GM12878 (cell line): ENCODE measurements around the gene MPRIP. TPM values are rescaled to one million over a fixed set of nuclear protein-coding genes. Genes with fewer than 3 reads are reported as not detected.

ENCODE experiments used
- ATAC-seq: fragments of 200-7000 bp; cut with Tn5 transposase; 3 replicates; pipeline ENCODE4 v1.9.1; 2020; ENCODE audit warnings: mild to moderate bottlenecking, moderate library complexity
- BruUV-seq: library from RNA; stranded (reverse); fragments of 400-500 nt; replicated peaks from 2 replicates; lab custom pipeline; 2021; lab: Mats Ljungman, UMichigan
- CTCF ChIA-PET: fragments of 300-600 bp; sonication (Branson Sonifier 250); formaldehyde crosslinking; extraction: SDS; loops from one replicate; lab custom pipeline; 2021; ENCODE audit warnings: inconsistent platforms; lab: Yijun Ruan, JAX
- POLR2A ChIA-PET: fragments of 350-600 bp; formaldehyde crosslinking; extraction: SDS; loops from one replicate; lab custom pipeline; 2021; ENCODE audit warnings: inconsistent platforms; lab: Charles Lee
- RAD21 ChIA-PET: fragments of 300-600 bp; sonication (Branson Sonifier 250); formaldehyde crosslinking; loops from one replicate; lab custom pipeline; 2023; ENCODE audit warnings: antibody characterized with exemption; ENCODE audit not compliant: unreplicated experiment; lab: Charles Lee
- SMC1A ChIA-PET: fragments of 300-600 bp; sonication (Branson Sonifier 250); formaldehyde crosslinking; loops from one replicate; lab custom pipeline; 2023; ENCODE audit not compliant: unreplicated experiment, uncharacterized antibody; lab: Charles Lee
- DNase-seq: peaks from one replicate; pipeline ENCODE4 v3.0.0-alpha.2; 2011; ENCODE audit warnings: low read depth, low spot score
- FAIRE-seq: peaks from 3 replicates; lab custom pipeline; 2011; peaks lifted over from hg19 to GRCh38; lab: Jason Lieb, UNC
- H2AFZ ChIP-seq: 2 replicates; pipeline ENCODE4 v1.6.0; 2011; ENCODE audit warnings: low read depth, low read length, control low read depth; ENCODE audit not compliant: control insufficient read depth
- H3K27ac ChIP-seq: 2 replicates; pipeline ENCODE4 v1.5.1; 2011; ENCODE audit warnings: control low read depth; ENCODE audit not compliant: control insufficient read depth, insufficient read depth
- H3K27me3 ChIP-seq, 2 experiments: replicated peaks in 1 of 2; 2 replicates each; pipeline versions ENCODE4 v1.6.0 to v1.6.1; 2011; ENCODE audit warnings: low read length in 1 of 2; ENCODE audit not compliant: control insufficient read depth in 2 of 2, insufficient read depth in 2 of 2
- H3K36me3 ChIP-seq, 2 experiments: 2 replicates each; pipeline ENCODE4 v1.5.1; 2011; ENCODE audit warnings: low read length in 1 of 2; ENCODE audit not compliant: control insufficient read depth in 2 of 2, insufficient read depth in 2 of 2
- H3K4me1 ChIP-seq: 2 replicates; pipeline ENCODE4 v1.6.1; 2011; ENCODE audit warnings: mild to moderate bottlenecking, low read length, moderate library complexity, mixed read lengths; ENCODE audit not compliant: control insufficient read depth, insufficient read depth
- H3K4me2 ChIP-seq: 2 replicates; pipeline ENCODE4 v1.6.0; 2011; ENCODE audit warnings: control low read depth; ENCODE audit not compliant: control insufficient read depth, insufficient read depth
- H3K4me3 ChIP-seq: fragments of 200-600 bp; sonication (generic); 2 replicates; pipeline ENCODE4 v1.5.1; 2016
- H3K79me2 ChIP-seq: 2 replicates; pipeline ENCODE4 v1.6.0; 2011; ENCODE audit warnings: low read length; ENCODE audit not compliant: control insufficient read depth, insufficient read depth
- H3K9ac ChIP-seq: 2 replicates; pipeline ENCODE4 v1.8.0; 2011; ENCODE audit warnings: low read length, control low read depth, mixed read lengths; ENCODE audit not compliant: control insufficient read depth, insufficient read depth
- H3K9me3 ChIP-seq: replicated peaks from 3 replicates; pipeline ENCODE4 v1.5.1; 2011; ENCODE audit warnings: mild to moderate bottlenecking, low read length; ENCODE audit not compliant: control insufficient read depth, insufficient read depth
- H4K20me1 ChIP-seq: 2 replicates; pipeline ENCODE4 v1.6.0; 2011; ENCODE audit not compliant: control insufficient read depth, insufficient read depth
- BACH1 ChIP-seq: fragments of 450-650 bp; IDR thresholded peaks from 2 replicates; pipeline ENCODE4 v1.6.1; 2017; ENCODE audit warnings: mild to moderate bottlenecking, borderline replicate concordance
- ETV6 ChIP-seq, 2 experiments: fragments of 450-650 bp in 1 of 2; IDR thresholded peaks in 1 of 2; conservative IDR thresholded peaks in 1 of 2; 2 replicates each; pipeline ENCODE4 v1.6.1; 2014; ENCODE audit warnings: antibody characterized with exemption in 1 of 2, borderline replicate concordance in 1 of 2, low read depth in 1 of 2, mild to moderate bottlenecking in 1 of 2, moderate library complexity in 1 of 2
- KDM1A ChIP-seq: fragments of 200-600 bp; sonication (generic); IDR thresholded peaks from 2 replicates; pipeline ENCODE4 v1.6.1; 2016; ENCODE audit warnings: borderline replicate concordance
- MEF2A ChIP-seq: IDR thresholded peaks from 2 replicates; pipeline ENCODE4 v1.6.1; 2011; ENCODE audit warnings: low read depth, mild to moderate bottlenecking, low read length, moderate library complexity; ENCODE audit not compliant: insufficient read depth
- MXI1 ChIP-seq: fragments of 150-350 bp; IDR thresholded peaks from 2 replicates; pipeline ENCODE4 v1.6.1; 2011; ENCODE audit warnings: low read depth, mild to moderate bottlenecking, inconsistent platforms, low read length, improper control_type of control experiment
- NFYA ChIP-seq: IDR thresholded peaks from 2 replicates; pipeline ENCODE4 v1.6.1; 2011; ENCODE audit warnings: low read depth, mild to moderate bottlenecking, low read length, improper control_type of control experiment, borderline replicate concordance
- RAD51 ChIP-seq: fragments of 450-650 bp; IDR thresholded peaks from 2 replicates; pipeline ENCODE4 v1.6.1; 2016; ENCODE audit warnings: moderate library complexity, mild to moderate bottlenecking, inconsistent platforms
- RB1 ChIP-seq: fragments of 450-650 bp; formaldehyde crosslinking; IDR thresholded peaks from 2 replicates; pipeline ENCODE4 v1.6.1; 2017; ENCODE audit warnings: mild to moderate bottlenecking, borderline replicate concordance
- ZNF207 ChIP-seq: fragments of 450-650 bp; IDR thresholded peaks from 2 replicates; pipeline ENCODE4 v1.6.1; 2014; ENCODE audit warnings: antibody characterized with exemption, mild to moderate bottlenecking, borderline replicate concordance
- WGBS: methylation state at CpG from one replicate; pipeline ENCODE4 v1.1.6; 2016; ENCODE audit warnings: low lambda C conversion rate; ENCODE audit not compliant: insufficient replicate concordance, insufficient coverage; ENCODE audit errors: missing lambda C conversion rate; 5-methylcytosine and 5-hydroxymethylcytosine counted together
- in situ Hi-C: fragments of 300-500 bp; cut with MboI; formaldehyde crosslinking; loops from 9 replicates; pipeline ENCODE4 v1.14.3; 2018; ENCODE audit warnings: mixed read lengths
- intact Hi-C: fragments of 100-400 bp; cut with micrococcal nuclease; formaldehyde crosslinking; loops from one replicate; pipeline ENCODE4 v1.14.2; 2022; ENCODE audit not compliant: unreplicated experiment
- polyA plus RNA-seq, 11 experiments: library from polyadenylated mRNA; depleted of rRNA in 4 of 11; unstranded in 6 of 11; stranded (reverse) in 5 of 11; fragments of >200 nt; fragmentation: Nextera tagmentation in 4 of 11; fragmentation: Illumina TruSeq in 1 of 11; extraction: Ambion mirVana in 4 of 11; extraction: Trizol in 1 of 11; gene quantifications; 1 replicate in 1 of 11; 2 replicates in 10 of 11; pipeline versions ENCODE4 v1.2.1 to v1.2.3, GENCODE V29; 2011 to 2016; ENCODE audit warnings: inconsistent platforms in 2 of 11, missing spikeins in 2 of 11, low read depth in 1 of 11
- total RNA-seq, 4 experiments: library from RNA; depleted of rRNA in 3 of 4; stranded (reverse); fragments of >200 nt in 3 of 4; fragmentation: Illumina TruSeq in 1 of 4; extraction: Trizol in 1 of 4; gene quantifications; 2 replicates each; pipeline versions ENCODE4 v1.2.1 to v1.2.3, GENCODE V29; 2013 to 2021
- TF ChIP-seq, protein P1 (sequence below), 3 experiments: IDR thresholded peaks in 2 of 3; conservative IDR thresholded peaks in 1 of 3; 2 replicates each; pipeline ENCODE4 v1.5.1; 2011; ENCODE audit warnings: low read depth in 3 of 3, low read length in 3 of 3, mild to moderate bottlenecking in 3 of 3, control low read depth in 2 of 3, moderate library complexity in 2 of 3, inconsistent platforms in 1 of 3, mixed read lengths in 1 of 3; ENCODE audit not compliant: control insufficient read depth in 2 of 3, insufficient read depth in 1 of 3; ENCODE audit errors: extremely low read depth in 1 of 3
- TF ChIP-seq, protein P2 (sequence below): IDR thresholded peaks from 2 replicates; pipeline ENCODE4 v1.6.1; 2012; ENCODE audit warnings: mild to moderate bottlenecking, low read depth, low read length

MPRIP gene
- total and polyA plus RNA-seq, 10 of the 15 experiments (the other 5 are each of a cell fraction or from before 2014, with no cell fraction given) = 16.5 to 168 (median 71.7) TPM

DNA sequence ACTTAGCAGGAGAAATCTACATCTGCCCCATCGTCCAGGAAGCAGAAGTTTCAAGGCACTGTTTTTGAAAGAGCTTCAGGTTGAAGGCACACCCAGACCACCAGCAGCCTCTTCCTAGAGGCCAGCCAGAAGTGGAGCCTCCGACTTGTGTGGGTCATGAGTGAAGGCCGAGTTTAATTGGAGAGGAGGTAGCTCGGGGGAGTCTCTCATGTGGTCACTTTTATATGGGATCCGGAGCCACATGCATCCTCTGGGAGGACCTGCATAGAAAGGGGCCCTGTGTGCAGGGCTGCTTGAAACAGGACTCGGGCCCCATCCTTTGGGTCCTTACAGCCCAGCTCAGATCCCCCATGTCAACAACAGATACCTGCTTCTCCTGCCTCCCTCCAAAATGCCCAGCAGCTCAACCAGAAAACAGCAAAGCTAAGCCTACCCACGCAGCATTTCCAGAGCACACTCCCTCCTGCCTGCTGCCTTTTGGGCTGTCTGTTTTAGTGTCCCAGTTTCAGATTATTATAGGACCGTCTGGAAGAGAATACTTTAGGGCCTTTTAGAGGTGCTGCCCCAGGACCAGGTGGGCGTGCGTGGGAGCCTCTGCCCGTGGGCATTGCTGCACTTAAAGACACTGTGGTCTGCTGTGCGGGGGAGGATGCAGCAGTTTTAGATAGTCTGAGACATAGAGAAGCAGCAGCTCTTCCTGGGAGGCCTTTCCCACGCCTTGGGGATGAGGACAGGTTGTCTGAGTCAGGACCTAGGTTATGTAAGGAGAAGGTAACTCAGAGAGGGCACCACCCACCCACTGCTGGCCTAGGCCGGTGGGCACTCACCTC lies 29.5 kb downstream of the MPRIP start:
- Histone ChIP-seq H3K4me1 (no peaks in the 10 kb centered on the region), H3K79me2 (peaks cover 20% of the 10 kb centered on the region), H3K36me3 (peaks cover 3 to 15% of the 10 kb centered on the region in 2 experiments; a peak in 3 of 4 replicates), H3K27me3 (no peaks in the 10 kb centered on the region), H3K9ac (no peak overlapping the region), H2AFZ (no peak overlapping the region), H3K27ac (no peak overlapping the region), H3K4me3 (no peak overlapping the region), H3K9me3 (no peaks in the 10 kb centered on the region; the same call in 2 of the 3 replicates), H3K4me2 (no peak overlapping the region), H4K20me1 (peaks cover 3% of the 10 kb centered on the region; the same call in 1 of the 2 replicates)
- WGBS = 61% methylated on average over 14 of the region's 14 CpGs
- no TSS peak for BruUV-seq
- DNase-seq (no peak), FAIRE-seq (no peak), ATAC-seq (no peak)
- in situ Hi-C loops (no loop called here), intact Hi-C loops (no loop called here)
- SMC1A ChIA-PET = no interaction called here
- RAD21 ChIA-PET = no interaction called here
- TF ChIP-seq MEF2A = no peak
- TF ChIP-seq RB1 = no peak
- TF ChIP-seq, protein P1, sequence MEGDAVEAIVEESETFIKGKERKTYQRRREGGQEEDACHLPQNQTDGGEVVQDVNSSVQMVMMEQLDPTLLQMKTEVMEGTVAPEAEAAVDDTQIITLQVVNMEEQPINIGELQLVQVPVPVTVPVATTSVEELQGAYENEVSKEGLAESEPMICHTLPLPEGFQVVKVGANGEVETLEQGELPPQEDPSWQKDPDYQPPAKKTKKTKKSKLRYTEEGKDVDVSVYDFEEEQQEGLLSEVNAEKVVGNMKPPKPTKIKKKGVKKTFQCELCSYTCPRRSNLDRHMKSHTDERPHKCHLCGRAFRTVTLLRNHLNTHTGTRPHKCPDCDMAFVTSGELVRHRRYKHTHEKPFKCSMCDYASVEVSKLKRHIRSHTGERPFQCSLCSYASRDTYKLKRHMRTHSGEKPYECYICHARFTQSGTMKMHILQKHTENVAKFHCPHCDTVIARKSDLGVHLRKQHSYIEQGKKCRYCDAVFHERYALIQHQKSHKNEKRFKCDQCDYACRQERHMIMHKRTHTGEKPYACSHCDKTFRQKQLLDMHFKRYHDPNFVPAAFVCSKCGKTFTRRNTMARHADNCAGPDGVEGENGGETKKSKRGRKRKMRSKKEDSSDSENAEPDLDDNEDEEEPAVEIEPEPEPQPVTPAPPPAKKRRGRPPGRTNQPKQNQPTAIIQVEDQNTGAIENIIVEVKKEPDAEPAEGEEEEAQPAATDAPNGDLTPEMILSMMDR (IDR thresholded peaks at IDR 0.05 in 2 of 3, conservative IDR thresholded peaks at IDR 0.05 in 1 of 3; ENCODE audit: control insufficient read depth in 2 of 3, extremely low read depth in 1 of 3, insufficient read depth in 1 of 3, low read depth in 3 of 3, low read length in 3 of 3) = no peak
- TF ChIP-seq BACH1 = no peak
- TF ChIP-seq MXI1 = no peak
- TF ChIP-seq KDM1A = no peak
- TF ChIP-seq ZNF207 = no peak
- TF ChIP-seq RAD51 = no peak
- TF ChIP-seq NFYA = no peak
- TF ChIP-seq, protein P2, sequence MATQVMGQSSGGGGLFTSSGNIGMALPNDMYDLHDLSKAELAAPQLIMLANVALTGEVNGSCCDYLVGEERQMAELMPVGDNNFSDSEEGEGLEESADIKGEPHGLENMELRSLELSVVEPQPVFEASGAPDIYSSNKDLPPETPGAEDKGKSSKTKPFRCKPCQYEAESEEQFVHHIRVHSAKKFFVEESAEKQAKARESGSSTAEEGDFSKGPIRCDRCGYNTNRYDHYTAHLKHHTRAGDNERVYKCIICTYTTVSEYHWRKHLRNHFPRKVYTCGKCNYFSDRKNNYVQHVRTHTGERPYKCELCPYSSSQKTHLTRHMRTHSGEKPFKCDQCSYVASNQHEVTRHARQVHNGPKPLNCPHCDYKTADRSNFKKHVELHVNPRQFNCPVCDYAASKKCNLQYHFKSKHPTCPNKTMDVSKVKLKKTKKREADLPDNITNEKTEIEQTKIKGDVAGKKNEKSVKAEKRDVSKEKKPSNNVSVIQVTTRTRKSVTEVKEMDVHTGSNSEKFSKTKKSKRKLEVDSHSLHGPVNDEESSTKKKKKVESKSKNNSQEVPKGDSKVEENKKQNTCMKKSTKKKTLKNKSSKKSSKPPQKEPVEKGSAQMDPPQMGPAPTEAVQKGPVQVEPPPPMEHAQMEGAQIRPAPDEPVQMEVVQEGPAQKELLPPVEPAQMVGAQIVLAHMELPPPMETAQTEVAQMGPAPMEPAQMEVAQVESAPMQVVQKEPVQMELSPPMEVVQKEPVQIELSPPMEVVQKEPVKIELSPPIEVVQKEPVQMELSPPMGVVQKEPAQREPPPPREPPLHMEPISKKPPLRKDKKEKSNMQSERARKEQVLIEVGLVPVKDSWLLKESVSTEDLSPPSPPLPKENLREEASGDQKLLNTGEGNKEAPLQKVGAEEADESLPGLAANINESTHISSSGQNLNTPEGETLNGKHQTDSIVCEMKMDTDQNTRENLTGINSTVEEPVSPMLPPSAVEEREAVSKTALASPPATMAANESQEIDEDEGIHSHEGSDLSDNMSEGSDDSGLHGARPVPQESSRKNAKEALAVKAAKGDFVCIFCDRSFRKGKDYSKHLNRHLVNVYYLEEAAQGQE = no peak
- TF ChIP-seq ETV6 (conservative IDR thresholded peaks at IDR 0.05 in 1 of 2, IDR thresholded peaks at IDR 0.05 in 1 of 2; ENCODE audit: borderline replicate concordance in 1 of 2, low read depth in 1 of 2) = no peak
- CTCF ChIA-PET = interaction anchor here (0.6 kb wide), 1 partner anchor 78 kb away, joined by 3 read pairs; no protein-coding TSS in a partner anchor
- POLR2A ChIA-PET = no interaction called here
